Stimulated activated CD8-positive, alpha-beta memory T cell treated with anti-CD3 and anti-CD28 coated beads, Interleukin-2, amount 100 ng/mL, for 1 hour (primary cell): Measurements from ENCODE around the gene NOMO2.
"Not testable (repeated sequence)": the region's sequence is repeated elsewhere in the genome, so short reads cannot be mapped to it uniquely, and the experiment has no call there.

Experiments used
- DNase-seq, 2 donors: peaks; one replicate each; pipeline ENCODE4 v3.0.0-alpha.2; 2020; ENCODE audit warnings: low read depth in 2 of 2

The NOMO2 gene

DNA sequence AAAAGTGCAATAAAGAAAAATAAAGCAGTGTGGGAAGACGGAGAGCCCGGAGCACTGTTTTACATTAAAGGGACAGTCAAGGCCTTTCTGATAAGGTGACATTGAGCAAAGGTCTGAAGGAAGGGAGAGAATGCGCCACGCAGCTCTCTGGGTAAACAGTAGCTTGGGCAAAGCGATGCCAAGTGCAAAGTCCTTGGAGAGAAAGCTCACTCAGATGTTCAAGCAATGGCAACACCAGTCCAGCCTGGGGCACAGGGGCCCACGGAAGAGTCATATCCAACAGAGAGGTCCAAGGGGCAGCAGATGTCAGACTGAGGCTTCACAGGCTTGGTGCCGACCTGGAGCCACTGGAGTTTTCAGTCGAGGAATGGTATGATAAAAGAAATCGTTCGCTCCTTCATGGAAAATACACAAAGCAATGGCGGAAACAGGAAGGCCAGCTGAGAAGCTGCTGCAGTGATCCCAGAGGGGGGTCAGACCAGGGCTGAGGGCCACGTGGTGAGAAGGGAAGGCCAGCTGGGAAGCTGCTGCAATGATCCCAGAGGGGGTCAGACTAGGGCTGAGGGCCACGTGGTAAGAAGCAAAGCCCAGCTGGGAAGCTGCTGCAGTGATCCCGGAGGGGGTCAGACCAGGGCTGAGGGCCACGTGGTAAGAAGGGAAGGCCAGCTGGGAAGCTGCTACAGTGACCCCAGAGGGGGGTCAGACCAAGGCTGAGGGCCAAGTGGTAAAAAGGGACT lies 40.3 kb downstream of the NOMO2 start:
- not testable (repeated sequence) for DNase-seq

GRCh38 chr16:18518536-18519283 lies 43.2 kb downstream of the NOMO2 start:
- not testable (repeated sequence) for DNase-seq

DNA sequence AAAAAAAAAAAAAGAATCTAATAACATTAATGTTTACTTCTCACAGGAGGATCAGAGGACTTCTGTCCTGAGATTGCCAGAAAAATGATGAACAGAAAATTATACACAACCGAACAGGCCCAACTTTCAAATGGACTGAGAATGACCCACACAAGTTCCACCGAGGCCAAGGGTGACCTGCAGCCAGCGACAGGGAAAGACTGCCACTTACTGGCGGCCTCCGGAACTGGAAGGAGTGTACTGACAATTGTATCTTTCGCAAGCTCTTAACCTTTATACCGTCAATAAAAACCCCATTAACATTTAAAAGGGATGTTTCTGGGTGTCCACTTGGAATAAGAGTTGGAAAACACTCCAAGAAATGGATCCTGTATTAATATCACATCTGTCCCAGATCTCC lies 63.5 kb downstream of the NOMO2 start:
- DNase-seq = not testable (repeated sequence)

GRCh38 chr16:18497032-18497431 lies 64.9 kb downstream of the NOMO2 start:
- DNase-seq = not testable (repeated sequence)

DNA sequence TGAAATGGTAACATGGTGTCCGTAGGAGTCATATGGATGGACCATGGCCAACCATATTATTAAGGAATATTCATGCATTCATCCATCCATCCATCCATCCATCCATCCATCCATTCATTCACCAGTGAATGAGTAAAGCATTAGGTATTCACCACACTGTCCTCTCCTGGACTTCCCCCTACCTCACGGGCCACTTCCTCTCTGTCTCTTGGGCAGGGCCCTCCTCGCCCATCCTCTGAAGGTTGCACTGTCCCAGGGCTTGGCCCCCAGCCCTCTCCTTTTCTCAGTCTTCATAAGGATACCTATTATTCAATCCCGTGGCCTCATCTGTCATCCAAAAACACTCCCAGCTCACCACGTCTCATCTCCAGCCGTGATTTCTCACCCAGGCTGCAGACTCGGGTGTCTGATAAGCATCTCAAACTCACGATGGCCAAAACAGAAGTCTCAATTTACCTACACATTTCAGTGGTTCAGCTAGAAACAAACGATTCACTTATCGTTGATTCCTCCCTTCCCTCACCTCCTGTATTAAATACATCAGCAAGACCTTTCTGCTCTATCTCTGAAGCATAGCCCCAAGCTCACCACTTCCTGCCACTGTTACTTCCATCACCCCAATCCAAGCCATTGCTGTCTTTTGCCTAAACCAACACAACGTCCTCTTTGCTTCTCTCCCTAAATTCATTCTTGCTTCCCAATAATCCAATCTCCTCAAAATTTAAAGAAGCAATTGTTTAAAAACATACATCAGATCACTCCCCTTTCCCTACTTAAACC lies 69.6 kb downstream of the NOMO2 start:
- DNase-seq = not testable (repeated sequence)

GRCh38 chr16:18436025-18436424 lies 125.9 kb downstream of the NOMO2 start:
- DNase-seq = not testable (repeated sequence)

- not testable (repeated sequence) for DNase-seq
Measured at GRCh38 chr16:18415827-18416226, 146.1 kb downstream of the NOMO2 start.

DNA sequence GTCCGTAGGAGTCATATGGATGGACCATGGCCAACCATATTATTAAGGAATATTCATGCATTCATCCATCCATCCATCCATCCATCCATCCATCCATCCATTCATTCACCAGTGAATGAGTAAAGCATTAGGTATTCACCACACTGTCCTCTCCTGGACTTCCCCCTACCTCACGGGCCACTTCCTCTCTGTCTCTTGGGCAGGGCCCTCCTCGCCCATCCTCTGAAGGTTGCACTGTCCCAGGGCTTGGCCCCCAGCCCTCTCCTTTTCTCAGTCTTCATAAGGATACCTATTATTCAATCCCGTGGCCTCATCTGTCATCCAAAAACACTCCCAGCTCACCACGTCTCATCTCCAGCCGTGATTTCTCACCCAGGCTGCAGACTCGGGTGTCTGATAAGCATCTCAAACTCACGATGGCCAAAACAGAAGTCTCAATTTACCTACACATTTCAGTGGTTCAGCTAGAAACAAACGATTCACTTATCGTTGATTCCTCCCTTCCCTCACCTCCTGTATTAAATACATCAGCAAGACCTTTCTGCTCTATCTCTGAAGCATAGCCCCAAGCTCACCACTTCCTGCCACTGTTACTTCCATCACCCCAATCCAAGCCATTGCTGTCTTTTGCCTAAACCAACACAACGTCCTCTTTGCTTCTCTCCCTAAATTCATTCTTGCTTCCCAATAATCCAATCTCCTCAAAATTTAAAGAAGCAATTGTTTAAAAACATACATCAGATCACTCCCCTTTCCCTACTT lies 152.2 kb downstream of the NOMO2 start:
- DNase-seq = not testable (repeated sequence)

GRCh38 chr16:18401851-18402657 lies 159.8 kb downstream of the NOMO2 start:
- not testable (repeated sequence) for DNase-seq

- not testable (repeated sequence) for DNase-seq
Measured at GRCh38 chr16:18401159-18401558, 160.7 kb downstream of the NOMO2 start.

DNA sequence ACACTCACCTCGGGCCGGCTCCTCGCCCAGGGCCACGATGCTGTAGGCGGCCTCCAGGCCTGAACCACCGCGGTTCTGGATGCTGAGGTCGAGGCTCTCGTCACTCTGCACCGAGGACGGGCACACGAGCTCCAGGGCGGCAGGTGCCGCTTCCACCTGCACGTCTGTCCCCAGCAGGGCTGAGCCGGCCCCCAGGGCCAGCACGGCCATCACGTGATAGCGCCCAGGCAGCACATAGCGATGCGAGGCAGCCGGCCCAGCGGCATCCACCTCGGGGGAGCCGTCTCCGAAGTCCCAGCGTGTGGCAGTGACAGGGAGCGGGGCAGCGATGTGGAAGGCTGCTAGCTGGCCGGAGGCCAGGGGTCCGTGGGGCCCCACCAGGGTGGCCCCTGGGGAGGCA lies 167.5 kb downstream of the NOMO2 start:
- not testable (repeated sequence) for DNase-seq

DNA sequence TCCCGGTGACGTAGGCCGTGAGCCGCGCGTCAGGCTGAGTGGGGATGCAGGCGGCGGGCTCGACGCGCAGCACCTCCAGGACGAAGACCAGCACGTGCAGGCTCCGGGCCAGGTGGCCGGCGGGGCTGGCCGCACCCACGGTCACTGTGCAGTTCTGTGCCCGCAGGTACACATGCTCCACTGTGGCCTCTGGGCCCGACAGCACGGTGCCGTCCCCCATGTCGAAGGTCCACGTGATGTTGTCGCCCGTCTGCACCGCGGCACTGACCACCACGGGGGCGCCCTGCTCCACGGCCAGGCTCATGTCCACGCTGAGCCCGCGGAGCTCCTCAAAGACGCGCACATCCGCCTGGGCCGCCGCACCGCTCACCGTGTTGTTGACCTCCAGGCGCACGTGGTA lies 174.1 kb downstream of the NOMO2 start:
- DNase-seq = not testable (repeated sequence)

GRCh38 chr16:18386517-18386916 lies 175.4 kb downstream of the NOMO2 start:
- not testable (repeated sequence) for DNase-seq

- DNase-seq = not testable (repeated sequence)
Measured at GRCh38 chr16:18385285-18385684, 176.6 kb downstream of the NOMO2 start.

DNA sequence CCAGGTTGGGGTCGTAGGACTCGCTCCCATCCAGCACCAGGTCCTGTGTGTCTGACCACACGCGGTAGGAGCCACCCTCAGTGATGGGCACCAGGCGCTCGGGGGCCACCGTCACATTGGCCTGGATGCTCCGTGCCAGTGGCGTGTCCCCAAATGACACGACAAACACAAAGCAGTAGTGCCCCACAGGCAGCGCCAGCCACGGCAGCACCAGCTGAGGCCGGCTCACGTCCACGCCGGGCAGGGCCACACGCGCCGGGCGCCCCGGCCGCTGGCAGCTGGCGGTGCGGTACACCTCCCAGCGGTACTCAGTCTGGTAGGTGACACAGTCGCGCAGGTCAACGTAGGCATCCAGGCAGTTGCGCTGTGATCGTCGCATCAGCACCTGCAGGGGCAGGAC lies 177.0 kb downstream of the NOMO2 start:
- DNase-seq = not testable (repeated sequence)

GRCh38 chr16:18384098-18384636 lies 177.7 kb downstream of the NOMO2 start:
- DNase-seq = not testable (repeated sequence)

GRCh38 chr16:18382696-18383095 lies 179.2 kb downstream of the NOMO2 start:
- not testable (repeated sequence) for DNase-seq
